Measurements from ENCODE around the gene GFOD2.

The GFOD2 gene

DNA sequence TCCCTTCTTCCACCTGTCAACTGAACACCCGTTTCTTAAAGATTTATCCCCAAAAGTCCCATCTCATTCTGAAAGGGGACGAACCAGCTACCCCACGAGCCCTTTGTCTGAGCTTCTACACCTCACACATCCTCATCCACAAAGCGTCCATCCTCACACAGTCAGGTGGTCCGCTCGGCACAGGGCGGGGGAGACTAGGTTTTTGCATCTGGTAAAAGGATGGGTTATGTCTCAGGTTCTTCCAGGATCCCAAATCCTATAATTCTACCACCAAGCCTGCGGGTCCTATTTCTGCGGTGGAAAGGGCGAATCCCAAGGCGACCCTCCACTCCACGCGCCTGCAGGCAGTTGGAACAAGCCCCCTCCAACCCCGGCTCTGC, 458 bp downstream of the GFOD2 start:
- Histone ChIP-seq H3K4me3 (peak overlapping the region; percentile 86), H3K27ac (peak overlapping the region; percentile 83 to 87)
- TF ChIP-seq CTCF (IDR thresholded peaks at IDR 0.05) = no peak
- no peak for DNase-seq (ENCODE audit: low spot score)

DNA sequence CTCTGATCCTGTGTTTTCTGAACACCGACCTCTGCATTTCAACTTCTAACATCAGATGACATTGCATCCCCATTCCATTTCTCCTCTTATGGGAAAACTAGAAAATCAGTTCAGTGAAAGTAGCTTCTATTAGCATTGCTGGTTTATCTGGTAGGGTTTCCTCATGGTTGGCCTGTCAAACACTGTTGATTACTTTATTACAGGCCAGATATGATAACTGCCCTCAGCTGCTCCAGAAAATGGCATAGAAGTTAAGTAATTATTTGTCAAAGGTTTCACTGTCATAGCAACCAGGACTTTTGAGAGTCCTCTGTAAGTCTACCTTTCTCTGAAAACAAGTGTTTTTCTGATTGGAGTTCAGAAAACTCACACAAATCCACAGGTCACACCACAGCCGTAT, 3.0 kb downstream of the GFOD2 start:
- no peak for TF ChIP-seq CTCF (IDR thresholded peaks at IDR 0.05)
- DNase-seq (ENCODE audit: low spot score) = no peak
- Histone ChIP-seq H3K27ac (no peak overlapping the region), H3K4me3 (no peak overlapping the region)

DNA sequence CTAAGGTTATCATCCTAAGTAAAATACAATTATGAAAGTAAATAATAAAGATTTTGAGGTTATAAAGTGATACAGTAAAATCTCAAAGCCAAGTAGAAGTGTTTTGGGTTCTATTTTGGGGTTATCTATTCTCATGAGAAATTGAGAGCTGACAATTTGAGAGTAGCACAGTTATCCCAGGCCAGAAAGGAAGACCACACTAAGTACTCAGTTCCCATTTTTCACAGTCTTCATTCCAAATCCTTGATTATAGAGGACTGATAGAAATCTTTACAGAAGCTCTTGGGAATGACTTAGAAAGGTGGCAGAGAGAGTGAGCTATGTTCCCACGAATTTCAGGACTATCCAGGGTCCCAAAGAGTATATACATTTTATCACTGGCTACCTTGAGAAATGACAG, 4.6 kb downstream of the GFOD2 start:
- no peak for DNase-seq (ENCODE audit: low spot score)
- no peak for TF ChIP-seq CTCF (IDR thresholded peaks at IDR 0.05)
- no peak overlapping the region for H3K27ac ChIP-seq
- no peak overlapping the region for H3K4me3 ChIP-seq

GRCh38 chr16:67713647-67714273, 5.4 kb downstream of the GFOD2 start:
- TF ChIP-seq CTCF (IDR thresholded peaks at IDR 0.05) = no peak
- no peak overlapping the region for H3K4me3 ChIP-seq
- no peak for DNase-seq (ENCODE audit: low spot score)
- H3K27ac ChIP-seq = no peak overlapping the region

DNA sequence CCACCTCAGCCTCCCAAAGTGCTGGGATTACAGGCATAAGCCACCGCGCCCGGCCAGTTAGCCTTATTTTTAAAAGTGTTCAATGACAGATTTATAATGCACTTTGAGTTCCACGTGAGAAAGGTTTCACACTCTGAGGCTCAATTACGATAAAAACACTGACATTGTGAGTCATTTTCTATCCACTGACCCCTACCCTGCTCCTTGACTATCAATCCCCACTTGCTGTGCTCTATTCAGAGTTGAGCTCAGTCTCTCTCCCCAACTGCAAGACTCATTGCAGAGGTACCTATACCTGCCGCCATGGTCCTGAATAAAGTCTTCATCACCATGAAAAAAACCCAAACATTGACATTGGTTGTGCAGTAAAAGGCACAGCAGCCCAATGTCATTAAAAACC, 8.5 kb downstream of the GFOD2 start:
- H3K27ac ChIP-seq = no peak overlapping the region
- TF ChIP-seq CTCF (IDR thresholded peaks at IDR 0.05) = no peak

GRCh38 chr16:67709050-67709449, 10.1 kb downstream of the GFOD2 start:
- H3K27ac ChIP-seq = no peak overlapping the region
- DNase-seq (ENCODE audit: low spot score) = no peak

More for the DNA sequence above, 8.5 kb downstream of the GFOD2 start:
- no peak overlapping the region for H3K4me3 ChIP-seq
- no peak for DNase-seq (ENCODE audit: low spot score)

More at GRCh38 chr16:67709050-67709449, 10.1 kb downstream of the GFOD2 start:
- no peak overlapping the region for H3K4me3 ChIP-seq
- TF ChIP-seq CTCF (IDR thresholded peaks at IDR 0.05) = no peak
